CD4-positive, alpha-beta T cell treated with Interleukin-4 for 1 hour (primary cell): ENCODE data around the gene BRF1.
"Not testable (repeated sequence)": the region's sequence is repeated elsewhere in the genome, so short reads cannot be mapped to it uniquely, and the experiment has no call there.

Source experiments
- DNase-seq, 2 donors: peaks; one replicate each; pipeline ENCODE4 v3.0.0-alpha.2; 2020 to 2022

The BRF1 gene

GRCh38 chr14:105300542-105301102 is at the start of gene BRF1:
TSS of gene BRF1 (minus strand) at chr14:105301001. CDS start at chr14:105300629, 372 bp downstream.
- DNase-seq, result peak; percentile 97

- no peak for DNase-seq
Measured at GRCh38 chr14:105349992-105350391, 49.2 kb upstream of the BRF1 start.

GRCh38 chr14:105348945-105349699 is 48.3 kb upstream of the BRF1 start:
- no peak for DNase-seq

- no peak for DNase-seq
Measured at GRCh38 chr14:105348169-105348944, 47.6 kb upstream of the BRF1 start.

- no peak for DNase-seq
Measured at GRCh38 chr14:105347587-105347968, 46.8 kb upstream of the BRF1 start.

GRCh38 chr14:105346876-105347586 is 46.2 kb upstream of the BRF1 start:
- DNase-seq, result no peak

GRCh38 chr14:105346200-105346533 is 45.4 kb upstream of the BRF1 start:
- no peak for DNase-seq

- no peak for DNase-seq
Measured at GRCh38 chr14:105343194-105343593, 42.4 kb upstream of the BRF1 start.

- no peak for DNase-seq
Measured at GRCh38 chr14:105340821-105341733, 40.3 kb upstream of the BRF1 start.

- DNase-seq, result no peak
Measured at GRCh38 chr14:105337966-105338741, 37.4 kb upstream of the BRF1 start.

GRCh38 chr14:105337433-105337832 is 36.6 kb upstream of the BRF1 start:
- DNase-seq, result no peak

GRCh38 chr14:105336477-105337287 is 35.9 kb upstream of the BRF1 start:
- DNase-seq, result no peak

GRCh38 chr14:105335735-105336476 is 35.1 kb upstream of the BRF1 start:
- DNase-seq, result no peak

GRCh38 chr14:105335231-105335542 is 34.4 kb upstream of the BRF1 start:
- not testable (repeated sequence) for DNase-seq

- DNase-seq, result no peak
Measured at GRCh38 chr14:105334383-105335230, 33.8 kb upstream of the BRF1 start.

GRCh38 chr14:105333613-105334364 is 33.0 kb upstream of the BRF1 start:
- no peak for DNase-seq

GRCh38 chr14:105333020-105333490 is 32.3 kb upstream of the BRF1 start:
- no peak for DNase-seq

- DNase-seq, result no peak
Measured at GRCh38 chr14:105332350-105332874, 31.6 kb upstream of the BRF1 start.
